Chondrocyte (in vitro differentiated cells): ENCODE results near the gene EPHB1. TPM values are rescaled to one million over a fixed set of nuclear protein-coding genes. Genes with fewer than 3 reads are reported as not detected.

Experiments
- DNase-seq: peaks from one replicate; pipeline ENCODE4 v3.0.0; 2021; ENCODE audit warnings: mixed read lengths, low spot score
- H3K27ac Mint-ChIP-seq: one replicate; pipeline ENCODE4 v1.8.0; 2021; ENCODE audit warnings: mild to moderate bottlenecking, moderate library complexity, mixed read lengths; ENCODE audit not compliant: unreplicated experiment
- H3K27me3 Mint-ChIP-seq: 2 replicates; pipeline ENCODE4 v1.8.0; 2021; ENCODE audit warnings: low read depth, mixed read lengths
- H3K36me3 Mint-ChIP-seq: 2 replicates; pipeline ENCODE4 v1.8.0; 2021; ENCODE audit warnings: low read depth, mixed read lengths
- H3K4me1 Mint-ChIP-seq: 2 replicates; pipeline ENCODE4 v1.8.0; 2021; ENCODE audit warnings: low read depth, mild to moderate bottlenecking, mixed read lengths
- H3K4me3 Mint-ChIP-seq: one replicate; pipeline ENCODE4 v1.8.0; 2021; ENCODE audit warnings: mild to moderate bottlenecking, moderate library complexity, mixed read lengths; ENCODE audit not compliant: unreplicated experiment
- H3K9me3 Mint-ChIP-seq: 2 replicates; pipeline ENCODE4 v1.8.0; 2021; ENCODE audit warnings: low read depth, mixed read lengths
- total RNA-seq: library from RNA; stranded (reverse); gene quantifications from 3 replicates; pipeline ENCODE4 v1.2.1, GENCODE V29; 2021
- TF ChIP-seq, protein P1 (sequence below): fragments of 200-600 bp; sonication (generic); IDR thresholded peaks from 2 replicates; pipeline ENCODE4 v1.5.0; 2021; ENCODE audit warnings: antibody characterized with exemption, mild to moderate bottlenecking, moderate library complexity

Gene EPHB1
- total RNA-seq, 1 donor from 2014 or later = 1.7 TPM

DNA sequence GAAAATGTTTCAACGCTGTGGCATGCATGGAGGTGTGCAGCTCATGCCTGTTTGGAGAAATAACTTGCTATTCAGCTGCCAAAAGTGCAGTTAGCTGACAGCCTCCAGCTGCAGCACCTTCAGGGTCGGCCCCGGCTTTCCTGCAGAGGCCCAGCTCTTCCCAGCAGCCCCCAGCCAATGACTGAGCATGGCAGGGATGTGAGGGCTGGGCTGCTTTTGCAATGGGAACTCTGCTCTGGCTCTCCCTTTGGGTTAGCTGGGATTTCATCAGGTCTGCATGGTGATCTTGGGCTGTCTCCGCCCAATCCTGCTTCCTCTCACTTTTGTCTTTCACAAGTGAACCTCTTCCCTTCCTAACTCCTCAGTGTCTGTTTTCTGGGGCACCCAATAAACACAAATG, 396.6 kb downstream of the EPHB1 start:
- DNase-seq = no peak
- no peaks in the 10 kb centered on the region for H3K9me3 Mint-ChIP-seq
- H3K27me3 Mint-ChIP-seq = no peaks in the 10 kb centered on the region
- no peak overlapping the region for H3K4me3 Mint-ChIP-seq
- TF ChIP-seq, protein P1, sequence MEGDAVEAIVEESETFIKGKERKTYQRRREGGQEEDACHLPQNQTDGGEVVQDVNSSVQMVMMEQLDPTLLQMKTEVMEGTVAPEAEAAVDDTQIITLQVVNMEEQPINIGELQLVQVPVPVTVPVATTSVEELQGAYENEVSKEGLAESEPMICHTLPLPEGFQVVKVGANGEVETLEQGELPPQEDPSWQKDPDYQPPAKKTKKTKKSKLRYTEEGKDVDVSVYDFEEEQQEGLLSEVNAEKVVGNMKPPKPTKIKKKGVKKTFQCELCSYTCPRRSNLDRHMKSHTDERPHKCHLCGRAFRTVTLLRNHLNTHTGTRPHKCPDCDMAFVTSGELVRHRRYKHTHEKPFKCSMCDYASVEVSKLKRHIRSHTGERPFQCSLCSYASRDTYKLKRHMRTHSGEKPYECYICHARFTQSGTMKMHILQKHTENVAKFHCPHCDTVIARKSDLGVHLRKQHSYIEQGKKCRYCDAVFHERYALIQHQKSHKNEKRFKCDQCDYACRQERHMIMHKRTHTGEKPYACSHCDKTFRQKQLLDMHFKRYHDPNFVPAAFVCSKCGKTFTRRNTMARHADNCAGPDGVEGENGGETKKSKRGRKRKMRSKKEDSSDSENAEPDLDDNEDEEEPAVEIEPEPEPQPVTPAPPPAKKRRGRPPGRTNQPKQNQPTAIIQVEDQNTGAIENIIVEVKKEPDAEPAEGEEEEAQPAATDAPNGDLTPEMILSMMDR = no peak
- no peaks in the 10 kb centered on the region for H3K4me1 Mint-ChIP-seq
- H3K36me3 Mint-ChIP-seq = no peaks in the 10 kb centered on the region
- no peak overlapping the region for H3K27ac Mint-ChIP-seq

DNA sequence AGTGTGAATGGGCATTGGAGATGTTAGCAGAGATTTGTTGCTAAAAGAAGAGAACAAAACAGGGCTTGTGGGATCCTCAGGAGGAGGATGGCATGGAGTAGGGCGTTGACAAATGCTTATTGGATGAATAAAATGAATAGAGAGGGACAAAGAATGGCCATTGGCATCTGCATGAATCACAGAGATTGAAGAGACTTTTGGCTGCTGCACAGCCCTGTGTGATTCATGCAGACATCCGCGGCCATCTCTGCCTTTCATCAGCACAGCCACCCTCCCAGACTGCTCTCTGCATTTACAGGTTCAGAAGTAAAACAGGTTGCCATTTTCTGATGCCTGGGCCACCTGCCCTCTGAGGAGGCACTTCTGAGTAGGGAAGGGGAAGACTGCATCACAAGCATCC, 397.9 kb downstream of the EPHB1 start:
- no peaks in the 10 kb centered on the region for H3K27me3 Mint-ChIP-seq
- no peaks in the 10 kb centered on the region for H3K9me3 Mint-ChIP-seq
- H3K27ac Mint-ChIP-seq = no peak overlapping the region
- H3K4me1 Mint-ChIP-seq = no peaks in the 10 kb centered on the region
- TF ChIP-seq, protein P1 = no peak
- DNase-seq = no peak
- H3K4me3 Mint-ChIP-seq = no peak overlapping the region
- H3K36me3 Mint-ChIP-seq = no peaks in the 10 kb centered on the region

DNA sequence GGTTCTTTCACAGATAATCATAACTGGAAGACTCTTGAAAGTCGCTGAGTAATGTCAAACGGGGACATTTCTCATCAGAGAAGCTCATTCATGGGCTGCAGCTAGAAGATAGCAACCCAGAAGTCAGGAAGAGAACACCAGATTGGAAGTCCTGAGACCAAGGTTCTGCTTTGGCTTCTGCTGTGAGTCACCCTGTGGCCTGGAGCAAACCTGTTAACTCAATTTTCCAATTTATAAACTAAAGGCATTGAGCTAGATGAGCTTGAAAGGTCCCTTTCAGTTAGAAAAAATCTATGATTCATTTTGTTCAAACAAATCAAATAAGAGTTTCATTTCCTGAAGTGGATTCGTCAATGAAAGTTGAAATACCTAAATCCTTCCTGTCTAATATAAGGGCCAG, 402.2 kb downstream of the EPHB1 start:
- DNase-seq = no peak
- TF ChIP-seq, protein P1 = no peak
- H3K9me3 Mint-ChIP-seq = no peaks in the 10 kb centered on the region
- H3K27me3 Mint-ChIP-seq = no peaks in the 10 kb centered on the region
- H3K4me3 Mint-ChIP-seq = no peak overlapping the region
- H3K27ac Mint-ChIP-seq = no peak overlapping the region
- no peaks in the 10 kb centered on the region for H3K36me3 Mint-ChIP-seq
- no peaks in the 10 kb centered on the region for H3K4me1 Mint-ChIP-seq

DNA sequence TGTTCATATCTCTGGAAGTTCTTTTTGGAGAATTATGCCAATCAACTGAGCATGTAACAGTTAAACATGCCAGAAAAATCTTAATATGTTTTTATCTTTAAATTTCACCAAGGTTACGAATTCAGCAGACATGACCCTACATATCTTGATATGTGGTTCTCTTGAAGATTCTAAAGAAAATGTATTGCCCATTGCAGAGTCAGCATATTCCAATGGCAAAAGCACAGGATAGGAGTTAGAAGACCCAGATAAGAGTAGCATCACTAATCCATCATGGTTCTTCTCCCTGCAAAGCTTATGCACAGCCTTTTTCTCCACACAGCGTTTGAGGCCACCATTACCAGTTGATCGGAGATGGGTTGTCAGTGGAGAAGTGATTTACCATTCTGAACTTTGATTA, 402.8 kb downstream of the EPHB1 start:
- Mint-ChIP-seq H3K9me3 (no peaks in the 10 kb centered on the region), H3K36me3 (no peaks in the 10 kb centered on the region), H3K4me1 (no peaks in the 10 kb centered on the region), H3K27ac (no peak overlapping the region), H3K27me3 (no peaks in the 10 kb centered on the region), H3K4me3 (no peak overlapping the region)
- TF ChIP-seq, protein P1 = no peak
- DNase-seq = no peak

DNA sequence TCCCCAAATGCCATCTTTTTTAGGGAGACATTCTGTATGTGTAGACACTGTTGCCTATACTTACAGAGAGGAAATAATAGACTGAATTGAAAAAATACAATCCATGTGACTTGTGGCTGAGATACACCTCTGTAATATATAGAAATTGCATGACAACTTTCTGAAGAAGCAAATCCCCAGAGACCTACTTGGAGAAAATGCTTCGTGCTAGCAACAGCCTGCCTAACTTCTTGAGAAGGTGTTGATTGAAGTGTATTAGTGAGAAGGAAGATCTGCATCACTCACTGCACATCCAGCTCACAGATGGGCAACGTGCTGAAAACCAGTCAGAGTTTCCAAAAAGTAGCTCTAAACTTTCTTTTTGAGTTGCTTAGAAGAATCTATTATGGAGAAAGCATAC, 404.1 kb downstream of the EPHB1 start:
- TF ChIP-seq, protein P1 = no peak
- H3K4me1 Mint-ChIP-seq = no peaks in the 10 kb centered on the region
- no peak for DNase-seq
- H3K36me3 Mint-ChIP-seq = no peaks in the 10 kb centered on the region
- H3K4me3 Mint-ChIP-seq = no peak overlapping the region
- H3K9me3 Mint-ChIP-seq = no peaks in the 10 kb centered on the region
- H3K27me3 Mint-ChIP-seq = no peaks in the 10 kb centered on the region
- no peak overlapping the region for H3K27ac Mint-ChIP-seq
